NCI-H1694 (cell line): Measurements from ENCODE around the gene NUP188.
"Not testable (repeated sequence)": the region's sequence is repeated elsewhere in the genome, so short reads cannot be mapped to it uniquely, and the experiment has no call there.

Experiments
- DNase-seq: peaks from one replicate; lab custom pipeline; 2025; lab: John Stamatoyannopoulos, UW

NUP188 gene

GRCh38 chr9:128945798-128946501, 1.5 kb upstream of the NUP188 start:
- DNase-seq: no peak

- no peak for DNase-seq
Observed at GRCh38 chr9:128946571-128947276, 775 bp upstream of the NUP188 start.

- DNase-seq: no peak
Observed at GRCh38 chr9:128947277-128947526, 297 bp upstream of the NUP188 start.

GRCh38 chr9:128961403-128961802, 13.9 kb downstream of the NUP188 start:
- not testable (repeated sequence) for DNase-seq

- no peak for DNase-seq
Observed at GRCh38 chr9:128969491-128969890, 22.0 kb downstream of the NUP188 start.

GRCh38 chr9:128972956-128973355, 25.5 kb downstream of the NUP188 start:
- no peak for DNase-seq

GRCh38 chr9:128979111-128979510, 31.6 kb downstream of the NUP188 start:
- no peak for DNase-seq

- DNase-seq: no peak
Observed at GRCh38 chr9:128983536-128983935, 36.0 kb downstream of the NUP188 start.

GRCh38 chr9:128986671-128987070, 39.2 kb downstream of the NUP188 start:
- DNase-seq: no peak

- DNase-seq: no peak
Observed at GRCh38 chr9:128987805-128988204, 40.3 kb downstream of the NUP188 start.

- DNase-seq: no peak
Observed at GRCh38 chr9:128992995-128993394, 45.5 kb downstream of the NUP188 start.

GRCh38 chr9:128995791-128996190, 48.3 kb downstream of the NUP188 start:
- DNase-seq: no peak

GRCh38 chr9:128998462-128998861, 51.0 kb downstream of the NUP188 start:
- no peak for DNase-seq

GRCh38 chr9:128999581-129000206, 52.2 kb downstream of the NUP188 start:
- no peak for DNase-seq

- no peak for DNase-seq
Observed at GRCh38 chr9:129001504-129002325, 54.2 kb downstream of the NUP188 start.

- no peak for DNase-seq
Observed at GRCh38 chr9:129002992-129003391, 55.5 kb downstream of the NUP188 start.

- not testable (repeated sequence) for DNase-seq
Observed at GRCh38 chr9:129004173-129004572, 56.7 kb downstream of the NUP188 start.

GRCh38 chr9:129005336-129005997, 58.0 kb downstream of the NUP188 start:
- DNase-seq: no peak

- peak; percentile 78 for DNase-seq
Observed at GRCh38 chr9:129006328-129007034, 59.0 kb downstream of the NUP188 start.

GRCh38 chr9:129007035-129007765, 59.7 kb downstream of the NUP188 start:
- no peak for DNase-seq
